ENCODE measurements around the gene TIPARP.

TIPARP gene

DNA sequence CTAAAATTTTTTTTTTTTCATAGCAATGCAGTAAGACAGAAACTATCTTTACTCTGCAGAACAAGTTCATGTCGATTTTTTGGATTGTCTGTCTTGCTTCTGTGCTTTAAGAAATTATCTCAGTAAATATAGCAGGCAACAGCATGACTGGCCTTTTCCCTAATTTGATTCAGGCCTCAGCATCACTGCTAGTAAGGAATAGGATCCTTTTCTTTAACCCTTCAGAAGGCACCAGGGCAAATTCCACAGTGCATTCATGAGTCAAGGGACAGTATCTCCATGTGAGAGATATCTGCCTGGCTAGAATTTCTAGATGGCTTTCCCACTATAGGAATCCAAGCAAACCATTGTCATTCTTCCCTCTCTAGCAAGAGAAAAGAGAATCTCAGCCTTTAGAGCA lies 71.4 kb downstream of the TIPARP start:
- CTCF ChIA-PET = interaction anchor here (0.6 kb wide), 1 partner anchor 230 kb away, joined by 3 read pairs; no protein-coding TSS in a partner anchor
- POLR2A ChIA-PET (ENCODE audit: low non-redundant PET) = no interaction called here
- TF ChIP-seq, protein P1, sequence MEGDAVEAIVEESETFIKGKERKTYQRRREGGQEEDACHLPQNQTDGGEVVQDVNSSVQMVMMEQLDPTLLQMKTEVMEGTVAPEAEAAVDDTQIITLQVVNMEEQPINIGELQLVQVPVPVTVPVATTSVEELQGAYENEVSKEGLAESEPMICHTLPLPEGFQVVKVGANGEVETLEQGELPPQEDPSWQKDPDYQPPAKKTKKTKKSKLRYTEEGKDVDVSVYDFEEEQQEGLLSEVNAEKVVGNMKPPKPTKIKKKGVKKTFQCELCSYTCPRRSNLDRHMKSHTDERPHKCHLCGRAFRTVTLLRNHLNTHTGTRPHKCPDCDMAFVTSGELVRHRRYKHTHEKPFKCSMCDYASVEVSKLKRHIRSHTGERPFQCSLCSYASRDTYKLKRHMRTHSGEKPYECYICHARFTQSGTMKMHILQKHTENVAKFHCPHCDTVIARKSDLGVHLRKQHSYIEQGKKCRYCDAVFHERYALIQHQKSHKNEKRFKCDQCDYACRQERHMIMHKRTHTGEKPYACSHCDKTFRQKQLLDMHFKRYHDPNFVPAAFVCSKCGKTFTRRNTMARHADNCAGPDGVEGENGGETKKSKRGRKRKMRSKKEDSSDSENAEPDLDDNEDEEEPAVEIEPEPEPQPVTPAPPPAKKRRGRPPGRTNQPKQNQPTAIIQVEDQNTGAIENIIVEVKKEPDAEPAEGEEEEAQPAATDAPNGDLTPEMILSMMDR (conservative IDR thresholded peaks at IDR 0.05; ENCODE audit: low read depth) = no peak
- DNase-seq (ENCODE audit: low spot score) = no peak
- H3K27ac ChIP-seq = no peak overlapping the region

DNA sequence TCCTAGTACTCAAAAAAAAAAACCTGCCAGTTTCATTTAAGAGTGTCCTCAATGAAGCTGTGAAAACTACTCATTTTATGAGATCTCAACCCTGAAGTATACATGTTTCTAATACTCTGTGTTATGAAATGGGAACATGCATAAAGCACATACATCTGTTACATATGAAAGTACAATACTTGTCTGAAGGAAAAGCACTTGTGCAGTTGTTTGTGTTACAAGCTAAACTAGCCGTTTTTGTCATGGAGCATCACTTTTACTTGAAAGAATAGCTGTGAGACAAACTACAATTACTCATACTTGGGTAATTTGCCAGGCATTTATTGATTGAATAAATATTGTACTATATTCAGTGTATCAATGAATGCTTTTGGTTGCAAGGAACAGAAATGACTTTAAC lies 72.7 kb downstream of the TIPARP start:
- H3K27ac ChIP-seq = no peak overlapping the region
- POLR2A ChIA-PET (ENCODE audit: low non-redundant PET) = no interaction called here
- TF ChIP-seq, protein P1 (conservative IDR thresholded peaks at IDR 0.05; ENCODE audit: low read depth) = no peak
- CTCF ChIA-PET = no interaction called here
- no peak for DNase-seq (ENCODE audit: low spot score)

DNA sequence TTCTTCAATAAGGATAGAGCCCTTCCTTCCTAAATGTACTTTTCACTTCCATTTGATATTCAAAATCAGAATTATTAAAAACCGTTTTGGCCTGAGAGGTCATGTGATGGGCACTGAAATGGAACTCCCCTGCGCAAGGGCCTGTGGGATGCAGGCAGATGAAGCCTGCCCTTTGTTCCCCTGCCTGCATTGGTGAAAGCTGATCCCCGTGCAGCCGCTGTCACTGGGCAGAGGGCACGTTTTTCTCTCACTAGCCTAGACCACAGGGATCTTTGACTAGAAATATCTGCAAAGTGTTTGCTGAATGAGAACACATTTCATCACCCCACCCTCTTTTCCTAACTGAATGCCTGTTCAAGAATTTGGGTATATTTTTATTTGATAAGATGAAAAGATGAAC lies 74.9 kb downstream of the TIPARP start:
- no peak overlapping the region for H3K27ac ChIP-seq
- CTCF ChIA-PET = interaction anchor here (0.6 kb wide), 1 partner anchor 1756 kb away, joined by 3 read pairs; no protein-coding TSS in a partner anchor

DNA sequence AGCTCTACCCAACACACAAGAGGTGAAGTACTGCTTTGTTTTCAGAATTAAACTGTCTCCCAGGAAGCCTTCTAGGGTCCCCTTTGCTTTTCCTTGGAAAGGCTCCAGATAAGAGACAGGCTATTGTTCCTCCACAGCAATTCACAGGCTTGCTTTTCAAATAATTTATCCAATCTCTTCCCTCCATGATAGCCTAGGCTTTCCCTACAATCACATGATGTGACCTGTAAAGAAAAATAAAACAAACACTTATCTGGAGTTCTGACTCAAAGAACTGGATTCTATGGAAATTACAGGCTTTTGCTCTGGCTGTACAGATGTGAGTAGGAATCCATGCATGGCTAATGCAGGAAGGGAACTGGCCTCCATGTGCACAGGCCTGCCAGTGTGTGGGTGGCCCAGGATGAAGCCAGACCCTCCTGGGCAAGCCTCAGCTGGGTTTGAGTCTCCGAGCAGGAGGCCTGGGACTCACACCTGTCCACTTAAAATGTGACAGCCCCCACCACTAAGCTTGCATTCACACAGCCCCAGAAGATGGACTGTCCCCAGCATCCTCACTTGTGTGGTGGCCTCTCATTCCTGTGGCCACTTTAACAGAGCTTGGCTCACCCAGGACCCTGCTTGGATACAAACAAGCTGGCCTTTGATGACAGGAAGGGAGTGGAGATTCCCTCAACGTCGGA lies 75.9 kb downstream of the TIPARP start:
- TF ChIP-seq, protein P1 (conservative IDR thresholded peaks at IDR 0.05; ENCODE audit: low read depth) = no peak
- ChIA-PET CTCF (no interaction called here), POLR2A (ENCODE audit: low non-redundant PET) (no interaction called here)
- no peak overlapping the region for H3K27ac ChIP-seq
- no peak for DNase-seq (ENCODE audit: low spot score)

More for the DNA sequence above, 74.9 kb downstream of the TIPARP start:
- POLR2A ChIA-PET (ENCODE audit: low non-redundant PET) = no interaction called here
- DNase-seq (ENCODE audit: low spot score) = no peak
- TF ChIP-seq, protein P1 (conservative IDR thresholded peaks at IDR 0.05; ENCODE audit: low read depth) = no peak

DNA sequence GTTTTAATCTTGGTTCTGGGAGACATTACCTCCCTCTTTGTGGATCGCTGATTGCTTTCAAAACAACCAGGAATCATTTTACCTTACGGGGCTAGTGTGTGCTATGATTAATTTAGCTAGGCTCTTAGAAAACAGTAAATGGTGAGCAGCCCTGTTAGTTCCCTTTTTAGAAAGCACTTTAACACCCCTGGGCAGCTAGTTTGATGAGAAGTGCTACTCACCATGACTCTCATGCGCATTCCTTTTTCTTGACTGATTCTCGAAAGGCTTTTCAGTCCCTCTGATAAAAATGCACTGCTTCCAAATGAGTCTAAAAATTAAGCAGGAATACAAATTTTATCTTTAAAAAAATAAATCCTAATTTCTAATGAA lies 76.5 kb downstream of the TIPARP start:
- TF ChIP-seq, protein P1 (conservative IDR thresholded peaks at IDR 0.05; ENCODE audit: low read depth) = no peak
- ChIA-PET POLR2A (ENCODE audit: low non-redundant PET) (no interaction called here), CTCF (no interaction called here)
- no peak overlapping the region for H3K27ac ChIP-seq
- no peak for DNase-seq (ENCODE audit: low spot score)

DNA sequence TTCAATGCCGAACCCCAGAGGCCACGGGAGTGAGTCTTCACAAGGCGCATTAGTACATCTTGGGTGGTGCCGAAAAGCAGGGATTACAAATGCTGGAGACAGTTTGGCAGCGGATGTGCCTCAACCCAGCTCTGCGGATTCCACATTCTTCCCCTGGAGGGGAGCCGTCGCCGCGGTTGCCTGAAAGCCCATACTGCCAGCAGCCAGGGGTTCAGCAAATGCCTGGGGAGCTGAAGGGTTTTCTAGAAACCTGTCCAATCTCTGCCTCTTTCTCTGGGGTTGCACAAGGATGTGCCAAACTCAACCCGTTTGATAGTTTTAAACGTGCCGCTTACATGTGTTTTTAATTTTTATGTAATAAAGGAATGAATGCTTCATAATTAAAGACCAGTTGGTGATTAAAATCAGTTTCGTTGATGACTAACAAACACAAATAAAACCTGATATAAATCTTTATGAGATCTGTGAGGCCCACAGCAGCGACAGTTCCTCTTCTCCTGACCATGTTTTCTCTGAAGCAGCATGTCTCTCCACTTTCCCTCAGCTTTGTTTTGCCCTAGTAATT lies 77.2 kb downstream of the TIPARP start:
- CTCF ChIA-PET = interaction anchor here (0.6 kb wide), 1 partner anchor 193 kb away, joined by 5 read pairs; no protein-coding TSS in a partner anchor
- TF ChIP-seq, protein P1 (conservative IDR thresholded peaks at IDR 0.05; ENCODE audit: low read depth) = no peak
- DNase-seq (ENCODE audit: low spot score) = peak; percentile 62
- POLR2A ChIA-PET (ENCODE audit: low non-redundant PET) = no interaction called here
- peak overlapping the region; percentile 48 for H3K27ac ChIP-seq
